GM12873 (cell line): ENCODE measurements around the gene FGF16.

Experiments used
- TF ChIP-seq, protein P1 (sequence below): IDR thresholded peaks from 2 replicates; pipeline ENCODE4 v1.5.1; 2012; ENCODE audit warnings: low read depth, mild to moderate bottlenecking, moderate library complexity, low read length, control low read depth; ENCODE audit not compliant: insufficient read depth; ENCODE audit errors: missing control alignments

FGF16 gene

DNA sequence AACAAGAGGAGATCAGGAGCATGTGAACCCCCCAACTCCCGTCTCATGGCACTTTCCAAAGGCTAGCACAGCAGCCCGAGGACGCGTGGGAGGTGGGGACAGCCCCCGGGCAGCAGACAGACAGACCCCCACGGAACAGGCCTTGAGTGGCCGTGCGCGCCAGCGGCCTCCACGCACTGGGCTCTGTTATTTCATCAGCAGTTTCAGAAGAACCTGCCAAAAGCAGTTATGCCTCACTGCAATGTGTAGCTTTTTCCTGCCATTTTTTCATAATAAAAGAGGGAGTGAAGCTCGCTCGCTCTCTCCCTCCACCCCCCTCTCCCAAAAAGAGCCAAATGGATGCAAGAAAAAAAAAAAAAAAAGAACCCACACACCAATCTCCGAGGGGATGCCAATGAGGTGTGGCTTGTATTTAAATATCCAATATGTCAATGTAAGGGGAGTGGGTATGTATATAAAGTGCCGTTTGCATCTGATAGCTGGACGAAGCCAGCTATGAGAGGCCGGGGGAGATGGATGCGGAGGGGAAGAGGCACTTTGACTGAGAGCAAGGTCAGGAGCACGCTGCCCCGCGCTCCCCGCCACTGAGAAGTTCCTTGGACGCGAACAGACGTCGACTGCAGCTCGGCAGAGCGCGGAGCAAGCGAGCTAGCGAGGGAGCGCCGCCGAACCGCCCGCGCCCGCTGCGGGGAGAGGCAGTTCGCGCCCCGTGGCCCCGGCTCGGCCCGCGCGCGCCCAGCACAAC lies at the start of gene FGF16:
Gene FGF16, plus strand, starts transcription at position 482 of the 745 bp plus-strand sequence. CDS start 286 bp downstream, outside the sequence.
- TF ChIP-seq, protein P1, sequence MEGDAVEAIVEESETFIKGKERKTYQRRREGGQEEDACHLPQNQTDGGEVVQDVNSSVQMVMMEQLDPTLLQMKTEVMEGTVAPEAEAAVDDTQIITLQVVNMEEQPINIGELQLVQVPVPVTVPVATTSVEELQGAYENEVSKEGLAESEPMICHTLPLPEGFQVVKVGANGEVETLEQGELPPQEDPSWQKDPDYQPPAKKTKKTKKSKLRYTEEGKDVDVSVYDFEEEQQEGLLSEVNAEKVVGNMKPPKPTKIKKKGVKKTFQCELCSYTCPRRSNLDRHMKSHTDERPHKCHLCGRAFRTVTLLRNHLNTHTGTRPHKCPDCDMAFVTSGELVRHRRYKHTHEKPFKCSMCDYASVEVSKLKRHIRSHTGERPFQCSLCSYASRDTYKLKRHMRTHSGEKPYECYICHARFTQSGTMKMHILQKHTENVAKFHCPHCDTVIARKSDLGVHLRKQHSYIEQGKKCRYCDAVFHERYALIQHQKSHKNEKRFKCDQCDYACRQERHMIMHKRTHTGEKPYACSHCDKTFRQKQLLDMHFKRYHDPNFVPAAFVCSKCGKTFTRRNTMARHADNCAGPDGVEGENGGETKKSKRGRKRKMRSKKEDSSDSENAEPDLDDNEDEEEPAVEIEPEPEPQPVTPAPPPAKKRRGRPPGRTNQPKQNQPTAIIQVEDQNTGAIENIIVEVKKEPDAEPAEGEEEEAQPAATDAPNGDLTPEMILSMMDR = no peak

DNA sequence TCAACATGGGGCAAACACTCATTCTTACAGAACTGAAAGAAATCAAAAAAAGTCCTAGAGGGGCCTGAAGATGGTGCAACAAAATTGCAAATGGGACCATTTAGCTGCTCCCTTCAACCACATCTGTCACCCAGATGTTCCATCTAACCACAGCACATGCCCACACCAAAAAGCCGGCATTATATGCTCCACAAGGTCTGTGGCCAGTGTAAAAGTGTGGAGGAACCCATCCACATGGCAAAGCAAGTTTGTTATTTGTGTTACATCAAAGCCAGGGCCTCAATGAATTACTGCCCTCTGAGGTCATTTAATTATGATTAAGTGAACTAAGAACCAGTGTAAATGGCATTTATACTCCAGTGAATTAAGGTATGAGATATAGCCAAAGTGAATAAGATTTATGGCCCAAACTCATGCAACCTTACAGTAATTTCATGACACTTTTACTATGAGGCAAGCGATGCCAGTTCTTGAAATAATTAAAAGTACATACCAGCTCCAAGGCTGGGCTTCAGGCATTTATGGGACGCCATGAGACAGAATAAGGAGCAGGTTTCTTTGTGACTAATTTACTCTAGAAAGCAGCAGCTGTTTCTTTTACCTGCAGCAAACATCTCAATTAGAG lies 48.7 kb upstream of the FGF16 start:
- TF ChIP-seq, protein P1 = no peak

DNA sequence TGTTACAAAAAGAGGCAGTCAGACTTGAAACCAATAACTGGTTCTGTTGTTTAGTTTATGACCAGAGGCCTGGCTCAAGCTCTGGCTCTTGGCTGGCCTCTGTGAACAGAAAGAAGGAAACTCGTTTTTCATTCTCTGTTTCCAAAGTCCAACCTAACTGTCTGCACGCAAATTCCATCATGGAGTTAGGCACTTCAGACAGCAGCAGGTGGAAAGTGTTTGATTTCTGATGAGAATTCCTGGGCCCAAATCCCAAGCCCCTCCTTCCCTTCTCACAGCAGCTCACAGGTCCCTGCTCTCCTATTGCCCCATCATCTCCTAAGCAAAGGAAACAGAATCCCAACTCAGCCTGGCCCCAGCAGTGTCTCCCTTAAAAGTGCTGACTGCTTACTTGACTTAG lies 42.8 kb upstream of the FGF16 start:
- TF ChIP-seq, protein P1 = no peak

DNA sequence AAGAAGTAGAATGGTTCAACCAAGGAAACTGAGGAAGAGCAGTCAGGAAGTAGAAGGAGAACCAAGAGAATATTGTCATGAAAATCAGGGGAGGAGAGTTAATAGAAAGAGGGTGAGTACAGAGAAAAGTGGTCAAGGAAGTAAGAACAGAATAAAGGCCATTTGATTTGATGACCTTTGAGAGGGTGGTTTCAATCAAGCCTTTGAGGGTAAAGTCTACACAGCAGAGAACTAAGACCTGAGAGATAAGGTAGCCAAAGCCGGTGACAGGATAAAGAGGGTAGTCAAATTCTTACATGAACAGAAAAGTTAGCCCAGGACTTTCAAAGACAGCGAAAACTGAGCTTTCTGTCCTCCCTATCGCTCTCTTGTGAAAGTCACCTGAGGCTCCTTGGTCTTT lies 34.6 kb upstream of the FGF16 start:
- TF ChIP-seq, protein P1 = no peak

DNA sequence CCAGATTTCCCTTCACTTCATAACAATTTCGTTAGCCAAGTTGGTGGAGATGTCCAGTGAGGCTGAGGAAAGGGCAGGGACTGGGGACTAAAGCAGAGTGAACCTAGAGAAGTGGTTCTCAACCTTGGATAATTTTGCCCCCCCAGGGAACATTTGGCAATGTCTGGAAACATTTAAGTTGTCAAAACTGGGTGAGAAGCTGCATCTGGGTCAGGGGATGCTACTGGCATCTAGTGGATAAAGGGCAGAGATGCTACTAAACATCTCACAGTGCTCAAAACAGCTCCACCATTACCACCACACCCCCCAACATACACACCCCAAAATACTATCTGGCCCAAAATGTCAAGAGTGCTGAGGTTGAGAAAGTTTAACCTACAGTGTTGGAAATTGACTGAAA lies 32.0 kb upstream of the FGF16 start:
- TF ChIP-seq, protein P1 = peak; percentile 32

DNA sequence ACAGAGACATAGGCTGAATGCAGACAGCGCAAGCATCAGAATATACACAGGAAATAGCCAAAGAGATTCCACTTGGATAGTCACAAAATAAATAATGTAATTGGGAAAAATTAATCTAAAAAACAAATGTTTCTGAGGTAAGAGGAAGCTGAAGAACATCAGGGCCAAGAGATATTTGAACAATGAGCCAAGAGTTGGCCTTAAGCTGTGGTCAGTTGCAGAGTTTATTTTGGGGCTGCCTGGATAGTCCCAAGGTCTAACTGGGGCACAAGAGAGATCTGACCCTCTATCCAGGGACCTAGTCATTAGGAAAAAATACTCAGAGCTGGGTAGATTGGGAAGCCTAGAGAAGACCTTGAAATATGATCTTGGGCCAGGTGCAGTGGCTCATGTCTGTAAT lies 31.3 kb upstream of the FGF16 start:
- TF ChIP-seq, protein P1 = no peak

DNA sequence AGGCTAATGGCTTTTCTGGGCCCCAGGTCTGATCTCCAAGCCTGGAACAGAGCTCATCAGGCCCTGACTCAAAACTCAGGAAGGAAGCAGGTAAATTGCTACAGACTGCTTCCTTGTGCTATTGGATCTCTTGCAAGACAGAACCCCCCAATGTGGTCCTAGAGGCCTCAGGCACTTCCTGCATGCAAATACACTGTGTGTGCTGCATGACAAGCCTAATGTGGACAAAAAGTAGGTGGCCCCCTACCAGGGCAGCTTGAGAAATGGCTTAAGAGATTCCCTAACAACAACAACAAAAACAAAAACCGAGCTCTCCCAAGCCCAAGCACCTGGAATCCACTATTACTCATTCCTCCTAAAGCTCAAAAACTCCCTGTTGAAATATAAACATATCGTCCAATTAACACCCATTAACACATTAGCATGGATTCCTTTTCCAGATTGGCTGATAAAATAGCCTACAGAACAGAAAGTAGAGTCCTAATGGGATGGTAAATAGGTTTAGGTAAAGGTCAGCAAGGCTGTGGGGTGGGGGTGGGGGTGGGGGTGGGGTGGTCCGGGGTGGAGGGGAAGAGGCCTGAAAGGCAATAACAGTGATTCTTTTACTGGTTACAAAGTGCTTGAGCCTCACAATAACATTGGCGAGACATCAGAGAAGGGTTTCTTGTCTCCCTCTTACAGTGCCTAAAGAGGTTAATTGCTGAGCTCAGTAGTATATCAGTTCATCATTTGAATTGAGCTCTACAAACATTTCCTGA lies 24.1 kb upstream of the FGF16 start:
- TF ChIP-seq, protein P1 = no peak
